ENCODE data around the gene PI16.

DNA sequence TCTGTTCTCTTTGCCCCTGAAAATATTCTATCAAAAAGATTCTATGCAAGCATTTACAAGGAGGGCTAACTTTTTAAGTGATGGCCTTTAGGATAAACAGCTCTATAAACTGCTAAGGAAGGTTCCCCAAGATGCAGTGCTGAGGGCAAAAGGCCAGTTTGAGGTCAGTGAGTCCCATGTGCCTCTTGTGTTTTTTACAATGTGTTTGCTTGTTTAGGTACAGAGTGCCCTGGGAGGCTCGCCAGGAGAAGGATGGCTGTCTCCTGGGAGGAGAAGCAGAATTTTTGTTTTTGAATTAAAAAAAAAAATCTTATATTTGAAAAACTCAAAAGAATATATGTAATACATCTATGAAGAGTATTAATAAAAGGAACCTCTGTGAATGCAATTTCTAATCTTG, 18.7 kb downstream of the PI16 start:
- TF ChIP-seq, protein P1, sequence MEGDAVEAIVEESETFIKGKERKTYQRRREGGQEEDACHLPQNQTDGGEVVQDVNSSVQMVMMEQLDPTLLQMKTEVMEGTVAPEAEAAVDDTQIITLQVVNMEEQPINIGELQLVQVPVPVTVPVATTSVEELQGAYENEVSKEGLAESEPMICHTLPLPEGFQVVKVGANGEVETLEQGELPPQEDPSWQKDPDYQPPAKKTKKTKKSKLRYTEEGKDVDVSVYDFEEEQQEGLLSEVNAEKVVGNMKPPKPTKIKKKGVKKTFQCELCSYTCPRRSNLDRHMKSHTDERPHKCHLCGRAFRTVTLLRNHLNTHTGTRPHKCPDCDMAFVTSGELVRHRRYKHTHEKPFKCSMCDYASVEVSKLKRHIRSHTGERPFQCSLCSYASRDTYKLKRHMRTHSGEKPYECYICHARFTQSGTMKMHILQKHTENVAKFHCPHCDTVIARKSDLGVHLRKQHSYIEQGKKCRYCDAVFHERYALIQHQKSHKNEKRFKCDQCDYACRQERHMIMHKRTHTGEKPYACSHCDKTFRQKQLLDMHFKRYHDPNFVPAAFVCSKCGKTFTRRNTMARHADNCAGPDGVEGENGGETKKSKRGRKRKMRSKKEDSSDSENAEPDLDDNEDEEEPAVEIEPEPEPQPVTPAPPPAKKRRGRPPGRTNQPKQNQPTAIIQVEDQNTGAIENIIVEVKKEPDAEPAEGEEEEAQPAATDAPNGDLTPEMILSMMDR (conservative IDR thresholded peaks at IDR 0.05) = no peak
- no peak for TF ChIP-seq EZH2 (IDR thresholded peaks at IDR 0.05; ENCODE audit: low read depth)
